ENCODE data around the gene RBFA. TPM values are rescaled to one million over a fixed set of nuclear protein-coding genes. Genes with fewer than 3 reads are reported as not detected.

RBFA gene
- total RNA-seq, 1 experiment from 2014 or later, result 39.5 TPM

DNA sequence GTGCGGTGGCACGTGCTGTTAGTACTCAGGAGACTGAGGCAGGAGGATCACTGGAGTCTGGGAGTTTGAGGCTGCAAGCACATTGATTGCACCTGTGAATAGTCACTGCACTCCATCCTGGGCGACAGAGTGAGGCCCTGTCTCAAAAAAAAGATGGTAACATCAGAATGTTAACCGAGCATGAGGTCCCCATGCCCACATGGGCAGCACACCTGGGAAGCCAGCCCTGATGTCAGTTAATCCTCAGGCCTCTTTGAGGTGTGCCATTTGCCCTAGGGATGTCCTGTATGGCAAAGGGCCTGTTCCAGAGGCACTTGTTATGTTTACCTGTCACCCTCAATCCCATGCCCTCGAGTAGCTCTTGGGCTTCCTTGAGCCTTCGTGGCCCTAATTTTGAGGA lies 16.6 kb downstream of the RBFA start:
- no TSS peak for BruUV-seq (replicated peaks)
- ChIA-PET POLR2A (ENCODE audit: low non-redundant PET) (no interaction called here), CTCF (no interaction called here)
- no peak for DNase-seq (ENCODE audit: low spot score)
- H3K27me3 ChIP-seq (replicated peaks; ENCODE audit: insufficient read depth, low read depth, low read length, poor library complexity), result no peaks in the 10 kb centered on the region
- no peak overlapping the region for H3K4me3 ChIP-seq (ENCODE audit: low read depth, low read length, poor library complexity, severe bottlenecking)
- no peaks in the 10 kb centered on the region for H3K4me1 ChIP-seq (ENCODE audit: insufficient read depth, low read length, poor library complexity, severe bottlenecking)
- H3K9me3 ChIP-seq (ENCODE audit: low read depth, low read length, poor library complexity, severe bottlenecking), result peaks cover 43% of the 10 kb centered on the region
- TF ChIP-seq, protein P1, sequence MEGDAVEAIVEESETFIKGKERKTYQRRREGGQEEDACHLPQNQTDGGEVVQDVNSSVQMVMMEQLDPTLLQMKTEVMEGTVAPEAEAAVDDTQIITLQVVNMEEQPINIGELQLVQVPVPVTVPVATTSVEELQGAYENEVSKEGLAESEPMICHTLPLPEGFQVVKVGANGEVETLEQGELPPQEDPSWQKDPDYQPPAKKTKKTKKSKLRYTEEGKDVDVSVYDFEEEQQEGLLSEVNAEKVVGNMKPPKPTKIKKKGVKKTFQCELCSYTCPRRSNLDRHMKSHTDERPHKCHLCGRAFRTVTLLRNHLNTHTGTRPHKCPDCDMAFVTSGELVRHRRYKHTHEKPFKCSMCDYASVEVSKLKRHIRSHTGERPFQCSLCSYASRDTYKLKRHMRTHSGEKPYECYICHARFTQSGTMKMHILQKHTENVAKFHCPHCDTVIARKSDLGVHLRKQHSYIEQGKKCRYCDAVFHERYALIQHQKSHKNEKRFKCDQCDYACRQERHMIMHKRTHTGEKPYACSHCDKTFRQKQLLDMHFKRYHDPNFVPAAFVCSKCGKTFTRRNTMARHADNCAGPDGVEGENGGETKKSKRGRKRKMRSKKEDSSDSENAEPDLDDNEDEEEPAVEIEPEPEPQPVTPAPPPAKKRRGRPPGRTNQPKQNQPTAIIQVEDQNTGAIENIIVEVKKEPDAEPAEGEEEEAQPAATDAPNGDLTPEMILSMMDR (conservative IDR thresholded peaks at IDR 0.05; ENCODE audit: low read depth, low read length), result no peak
- no peak for TF ChIP-seq EZH2 (IDR thresholded peaks at IDR 0.05; ENCODE audit: borderline replicate concordance, low read depth, low read length, poor library complexity, severe bottlenecking)
- intact Hi-C loops (cut with micrococcal nuclease; ENCODE audit: unreplicated experiment), result no loop called here
- H3K36me3 ChIP-seq (ENCODE audit: insufficient read depth, low read length, poor library complexity, severe bottlenecking), result peaks cover 19% of the 10 kb centered on the region
- no peak overlapping the region for H3K27ac ChIP-seq (ENCODE audit: low read depth, low read length, poor library complexity, severe bottlenecking)

DNA sequence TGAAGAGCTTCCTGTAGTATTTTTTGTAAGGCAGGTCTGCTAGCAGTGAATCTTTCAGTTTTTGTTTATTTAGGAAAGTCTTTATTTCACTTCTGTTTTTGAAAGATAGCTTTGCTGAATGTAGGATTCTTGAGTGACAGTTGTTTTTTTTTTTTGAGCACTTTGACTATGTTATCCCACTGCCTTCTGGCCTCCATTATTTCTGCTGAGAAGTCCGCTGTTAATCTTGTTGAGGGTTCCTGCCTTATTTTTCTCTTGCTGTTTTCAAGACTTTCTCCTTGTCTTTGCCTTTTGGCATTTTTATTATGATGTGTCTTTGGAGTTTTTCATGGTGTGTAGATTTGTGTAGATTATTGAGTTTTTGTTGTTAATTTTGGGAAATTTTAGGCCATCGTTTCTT lies 21.9 kb downstream of the RBFA start:
- Histone ChIP-seq H3K36me3 (ENCODE audit: insufficient read depth, low read length, poor library complexity, severe bottlenecking) (no peaks in the 10 kb centered on the region), H3K27ac (ENCODE audit: low read depth, low read length, poor library complexity, severe bottlenecking) (no peak overlapping the region), H3K9me3 (ENCODE audit: low read depth, low read length, poor library complexity, severe bottlenecking) (peaks cover 50% of the 10 kb centered on the region), H3K4me3 (ENCODE audit: low read depth, low read length, poor library complexity, severe bottlenecking) (no peak overlapping the region), H3K4me1 (ENCODE audit: insufficient read depth, low read length, poor library complexity, severe bottlenecking) (no peaks in the 10 kb centered on the region), H3K27me3 (replicated peaks; ENCODE audit: insufficient read depth, low read depth, low read length, poor library complexity) (no peaks in the 10 kb centered on the region)
- intact Hi-C loops (cut with micrococcal nuclease; ENCODE audit: unreplicated experiment), result no loop called here
- BruUV-seq (replicated peaks), result no TSS peak
- TF ChIP-seq EZH2 (IDR thresholded peaks at IDR 0.05; ENCODE audit: borderline replicate concordance, low read depth, low read length, poor library complexity, severe bottlenecking), result no peak
- TF ChIP-seq, protein P1 (conservative IDR thresholded peaks at IDR 0.05; ENCODE audit: low read depth, low read length), result no peak
- DNase-seq (ENCODE audit: low spot score), result no peak
- POLR2A ChIA-PET (ENCODE audit: low non-redundant PET), result no interaction called here
- CTCF ChIA-PET, result interaction anchor here (0.7 kb wide), 1 partner anchor 102 kb away, joined by 3 read pairs; no protein-coding TSS in a partner anchor

DNA sequence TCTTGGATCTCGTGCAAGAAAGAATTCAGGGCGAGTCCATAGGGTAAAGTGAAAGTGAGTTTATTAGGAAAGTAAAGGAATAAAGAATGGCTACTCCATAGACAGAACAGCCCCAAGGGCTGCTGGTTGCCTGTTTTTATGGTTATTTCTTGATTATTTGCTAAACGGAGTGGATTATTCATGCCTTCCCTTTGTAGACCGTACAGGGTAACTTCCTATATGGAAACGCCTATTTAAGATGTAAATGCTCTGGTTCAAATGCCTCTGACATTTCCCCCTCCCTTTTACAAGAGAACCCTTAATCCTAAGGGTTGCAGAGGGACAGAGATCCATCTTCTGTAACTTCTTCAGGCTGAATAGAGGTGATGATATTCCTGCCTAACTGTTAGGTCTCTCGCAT lies 25.7 kb downstream of the RBFA start:
- POLR2A ChIA-PET (ENCODE audit: low non-redundant PET), result no interaction called here

More for the DNA sequence above, 25.7 kb downstream of the RBFA start:
- TF ChIP-seq EZH2 (IDR thresholded peaks at IDR 0.05; ENCODE audit: borderline replicate concordance, low read depth, low read length, poor library complexity, severe bottlenecking), result no peak
- TF ChIP-seq, protein P1 (conservative IDR thresholded peaks at IDR 0.05; ENCODE audit: low read depth, low read length), result no peak
- Histone ChIP-seq H3K36me3 (ENCODE audit: insufficient read depth, low read length, poor library complexity, severe bottlenecking) (no peaks in the 10 kb centered on the region), H3K9me3 (ENCODE audit: low read depth, low read length, poor library complexity, severe bottlenecking) (peaks cover 20% of the 10 kb centered on the region), H3K4me1 (ENCODE audit: insufficient read depth, low read length, poor library complexity, severe bottlenecking) (no peaks in the 10 kb centered on the region), H3K27me3 (replicated peaks; ENCODE audit: insufficient read depth, low read depth, low read length, poor library complexity) (no peaks in the 10 kb centered on the region), H3K4me3 (ENCODE audit: low read depth, low read length, poor library complexity, severe bottlenecking) (no peak overlapping the region), H3K27ac (ENCODE audit: low read depth, low read length, poor library complexity, severe bottlenecking) (no peak overlapping the region)
- no TSS peak for BruUV-seq (replicated peaks)
- CTCF ChIA-PET, result no interaction called here
- intact Hi-C loops (cut with micrococcal nuclease; ENCODE audit: unreplicated experiment), result no loop called here
- no peak for DNase-seq (ENCODE audit: low spot score)
